ENCODE measurements around the gene FANCC. TPM values are rescaled to one million over a fixed set of nuclear protein-coding genes. Genes with fewer than 3 reads are reported as not detected.

Gene FANCC
- total and polyA plus RNA-seq, 2 of the 4 experiments (the other 2 are of a cell fraction): 4.7 to 6.3 TPM

DNA sequence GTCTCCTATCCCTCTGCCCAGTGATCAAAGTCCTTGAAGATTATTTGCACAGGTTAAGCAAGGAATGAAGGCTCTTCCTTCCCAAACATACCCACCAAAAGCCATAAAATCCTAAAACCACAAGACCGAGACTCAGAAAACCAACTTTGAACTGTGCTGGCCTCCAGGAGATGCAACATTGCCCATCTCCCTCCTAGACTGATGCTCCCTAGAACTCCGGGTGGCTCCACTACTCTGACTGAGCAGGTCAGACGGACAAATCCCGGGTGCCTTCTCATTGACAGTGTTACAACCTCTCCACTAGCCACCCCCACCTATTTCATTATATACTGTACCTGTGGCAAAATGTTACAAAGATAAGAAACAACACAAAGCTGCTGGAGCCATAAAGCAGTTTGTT is 110.1 kb downstream of the FANCC start:
- dilution Hi-C loops (cut with HindIII; ENCODE audit: low sequenced_read_pairs, unreplicated experiment) (no loop called here), intact Hi-C loops (cut with micrococcal nuclease) (no loop called here), in situ Hi-C loops (cut with MboI; ENCODE audit: low sequenced_read_pairs) (no loop called here)
- no peak for ATAC-seq (ENCODE audit: low read depth)
- Histone ChIP-seq H2BK20ac (ENCODE audit: low read depth, low read length) (no peak overlapping the region), H2AK5ac (ENCODE audit: low read depth, low read length) (no peak overlapping the region), H3K23ac (ENCODE audit: low read depth, low read length) (0 out of 2 replicates have a peak overlapping the region, but pooled peaks have one; percentile 16), H3K18ac (ENCODE audit: low read depth, low read length) (no peak overlapping the region), H4K5ac (ENCODE audit: low read depth, low read length) (no peak overlapping the region), H3K9me1 (ENCODE audit: insufficient read depth, low read length) (no peaks in the 10 kb centered on the region), H3K56ac (ENCODE audit: extremely low read depth, insufficient read depth, low read length) (no peak overlapping the region), H2AFZ (replicated peaks; ENCODE audit: low read length, poor library complexity) (no peak overlapping the region), H4K20me1 (ENCODE audit: insufficient read depth, low read length) (no peaks in the 10 kb centered on the region), H3K27me3 (ENCODE audit: control insufficient read depth, insufficient read depth, low read length) (no peaks in the 10 kb centered on the region), H3K9ac (ENCODE audit: low read depth, low read length) (no peak overlapping the region), H3K36me3 (ENCODE audit: control insufficient read depth, insufficient read depth, low read length) (no peaks in the 10 kb centered on the region), H3K9me3 (ENCODE audit: control insufficient read depth, insufficient read depth, low read length) (no peaks in the 10 kb centered on the region), H3K4me3 (ENCODE audit: insufficient read depth, low read depth, low read length) (no peak overlapping the region), H2BK5ac (ENCODE audit: low read depth, low read length, poor library complexity, severe bottlenecking) (no peak overlapping the region), H2AK9ac (replicated peaks; ENCODE audit: low read depth, low read length, poor library complexity) (no peak overlapping the region), H4K91ac (ENCODE audit: insufficient read depth, low read depth, low read length) (no peak overlapping the region), H2BK120ac (ENCODE audit: low read depth, low read length) (no peak overlapping the region), H2BK15ac (ENCODE audit: low read depth, low read length) (no peak overlapping the region), H3K4me2 (ENCODE audit: low read depth, low read length) (no peak overlapping the region), H3K79me1 (ENCODE audit: low read depth in 1 of 2, low read length in 2 of 2) (no peaks in the 10 kb centered on the region; a peak in 1 of 4 replicates), H4K8ac (ENCODE audit: low read depth in 2 of 2, low read length in 2 of 2) (no peak overlapping the region), H3K4me1 (ENCODE audit: control insufficient read depth, insufficient read depth, low read length) (peaks cover 6% of the 10 kb centered on the region; the same call in 1 of the 2 replicates), H3K27ac (ENCODE audit: insufficient read depth, low read length) (no peak overlapping the region), H3K14ac (replicated peaks; ENCODE audit: low read depth, low read length) (no peak overlapping the region), H3K4ac (ENCODE audit: low read depth, low read length) (no peak overlapping the region)
- WGBS, 2 experiments (ENCODE audit: extremely low coverage in 2 of 2, insufficient read length in 1 of 2): 100% methylated on average over 1 of the region's 4 CpGs; no CpG with 5 or more reads in 1 of the 2 experiments
- no TSS peak for BruUV-seq (replicated peaks)
- TF ChIP-seq, protein P1, sequence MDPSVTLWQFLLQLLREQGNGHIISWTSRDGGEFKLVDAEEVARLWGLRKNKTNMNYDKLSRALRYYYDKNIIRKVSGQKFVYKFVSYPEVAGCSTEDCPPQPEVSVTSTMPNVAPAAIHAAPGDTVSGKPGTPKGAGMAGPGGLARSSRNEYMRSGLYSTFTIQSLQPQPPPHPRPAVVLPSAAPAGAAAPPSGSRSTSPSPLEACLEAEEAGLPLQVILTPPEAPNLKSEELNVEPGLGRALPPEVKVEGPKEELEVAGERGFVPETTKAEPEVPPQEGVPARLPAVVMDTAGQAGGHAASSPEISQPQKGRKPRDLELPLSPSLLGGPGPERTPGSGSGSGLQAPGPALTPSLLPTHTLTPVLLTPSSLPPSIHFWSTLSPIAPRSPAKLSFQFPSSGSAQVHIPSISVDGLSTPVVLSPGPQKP (IDR thresholded peaks at IDR 0.05; ENCODE audit: borderline replicate concordance, low read depth, low read length): no peak
- no peak for DNase-seq
- ChIA-PET CTCF (no interaction called here), POLR2A (ENCODE audit: unreplicated experiment) (no interaction called here)

Data from IMR-90 (cell line).